ENCODE measurements around the gene FLT3.

- no peak for TF ChIP-seq CTCF (IDR thresholded peaks at IDR 0.05; ENCODE audit: low read depth, low read length)
- no peak for TF ChIP-seq POLR2A (IDR thresholded peaks at IDR 0.05; ENCODE audit: extremely low read depth, insufficient read length)
- TF ChIP-seq MYC (IDR thresholded peaks at IDR 0.05; ENCODE audit: low read depth, low read length) = no peak
These were observed 128.4 kb downstream of the FLT3 start for GRCh38 chr13:27971776-27972477.
